DND-41 (cell line): ENCODE results near the gene WNK2.

Experiments used
- ATAC-seq: fragments of 200-7000 bp; cut with Tn5 transposase; 3 replicates; pipeline ENCODE4 v1.9.1; 2021; ENCODE audit warnings: low read depth; ENCODE audit not compliant: insufficient read depth
- DNase-seq: peaks from one replicate; pipeline ENCODE4 v3.0.0-alpha.2; 2020
- H2AFZ ChIP-seq: 2 replicates; pipeline ENCODE4 v1.6.0; 2012; ENCODE audit warnings: low read depth, low read length
- H3K27ac ChIP-seq: 2 replicates; pipeline ENCODE4 v1.5.1; 2012; ENCODE audit warnings: low read length, inconsistent platforms
- H3K27me3 ChIP-seq: fragments of 200-600 bp; sonication (generic); 2 replicates; pipeline ENCODE4 v1.6.0; 2012; ENCODE audit warnings: low read length, mild to moderate bottlenecking, inconsistent platforms; ENCODE audit not compliant: insufficient read depth, poor library complexity
- H3K36me3 ChIP-seq: 2 replicates; pipeline ENCODE4 v1.5.1; 2012; ENCODE audit warnings: low read length, inconsistent platforms; ENCODE audit not compliant: insufficient read depth
- H3K4me1 ChIP-seq: 2 replicates; pipeline ENCODE4 v1.5.1; 2012; ENCODE audit warnings: mild to moderate bottlenecking, low read length; ENCODE audit not compliant: insufficient read depth
- H3K4me2 ChIP-seq: 2 replicates; pipeline ENCODE4 v1.6.0; 2012; ENCODE audit warnings: mild to moderate bottlenecking, moderate library complexity, low read length, inconsistent platforms; ENCODE audit not compliant: insufficient read depth
- H3K4me3 ChIP-seq, 2 experiments: fragments of 200-600 bp in 1 of 2; shearing (Covaris generic) in 1 of 2; 2 replicates each; pipeline ENCODE4 v1.5.1; 2012 to 2016; ENCODE audit warnings: inconsistent platforms in 2 of 2, low read length in 2 of 2, mild to moderate bottlenecking in 2 of 2, low read depth in 1 of 2, moderate library complexity in 1 of 2
- H3K79me2 ChIP-seq: 2 replicates; pipeline ENCODE4 v1.6.0; 2012; ENCODE audit warnings: low read length, inconsistent platforms; ENCODE audit not compliant: insufficient read depth
- H3K9ac ChIP-seq: 2 replicates; pipeline ENCODE4 v1.6.0; 2012; ENCODE audit warnings: low read depth, mild to moderate bottlenecking, inconsistent platforms, low read length, moderate library complexity
- H3K9me3 ChIP-seq: 2 replicates; pipeline ENCODE4 v1.5.1; 2012; ENCODE audit warnings: low read length, moderate library complexity, mild to moderate bottlenecking, inconsistent platforms; ENCODE audit not compliant: insufficient read depth, severe bottlenecking
- H4K20me1 ChIP-seq: 2 replicates; pipeline ENCODE4 v1.6.0; 2012; ENCODE audit warnings: low read length; ENCODE audit not compliant: insufficient read depth
- CTCF ChIP-seq: IDR thresholded peaks from 2 replicates; pipeline ENCODE4 v1.5.1; 2012; ENCODE audit warnings: borderline replicate concordance, low read length, moderate library complexity, mild to moderate bottlenecking; ENCODE audit not compliant: poor library complexity, severe bottlenecking; ENCODE audit errors: extremely low read depth
- EZH2 ChIP-seq: IDR thresholded peaks from 3 replicates; pipeline ENCODE4 v1.6.1; 2012; ENCODE audit warnings: borderline replicate concordance, low read depth, mild to moderate bottlenecking, moderate library complexity, low read length, inconsistent platforms; ENCODE audit not compliant: severe bottlenecking

Gene WNK2

GRCh38 chr9:93326056-93326455 lies 142.1 kb downstream of the WNK2 start:
- H3K4me2 ChIP-seq, result no peak overlapping the region
- H3K27me3 ChIP-seq, result no peaks in the 10 kb centered on the region
- H3K9me3 ChIP-seq, result no peaks in the 10 kb centered on the region
- H3K27ac ChIP-seq, result no peak overlapping the region
- H3K4me1 ChIP-seq, result no peaks in the 10 kb centered on the region
- DNase-seq (no peak), ATAC-seq (no peak)
- no peaks in the 10 kb centered on the region for H3K36me3 ChIP-seq
- H4K20me1 ChIP-seq, result no peaks in the 10 kb centered on the region
- no peak overlapping the region for H2AFZ ChIP-seq
- no peak overlapping the region for H3K4me3 ChIP-seq
- TF ChIP-seq CTCF, result no peak
- TF ChIP-seq EZH2, result no peak
- no peaks in the 10 kb centered on the region for H3K79me2 ChIP-seq
- no peak overlapping the region for H3K9ac ChIP-seq

- H3K4me2 ChIP-seq, result no peak overlapping the region
- no peaks in the 10 kb centered on the region for H3K79me2 ChIP-seq
- no peaks in the 10 kb centered on the region for H3K4me1 ChIP-seq
- no peaks in the 10 kb centered on the region for H3K27me3 ChIP-seq
- H3K9me3 ChIP-seq, result no peaks in the 10 kb centered on the region
- no peaks in the 10 kb centered on the region for H3K36me3 ChIP-seq
- no peak overlapping the region for H3K27ac ChIP-seq
- DNase-seq (no peak), ATAC-seq (no peak)
- H4K20me1 ChIP-seq, result no peaks in the 10 kb centered on the region
- H2AFZ ChIP-seq, result no peak overlapping the region
- no peak overlapping the region for H3K4me3 ChIP-seq
- TF ChIP-seq CTCF (no peak), EZH2 (no peak)
- no peak overlapping the region for H3K9ac ChIP-seq
Observed at GRCh38 chr9:93326654-93327053, 142.7 kb downstream of the WNK2 start.

- Histone ChIP-seq H3K27me3 (no peaks in the 10 kb centered on the region), H3K36me3 (no peaks in the 10 kb centered on the region), H3K9ac (no peak overlapping the region), H2AFZ (no peak overlapping the region), H4K20me1 (no peaks in the 10 kb centered on the region), H3K79me2 (no peaks in the 10 kb centered on the region), H3K27ac (no peak overlapping the region), H3K4me1 (no peaks in the 10 kb centered on the region), H3K4me2 (no peak overlapping the region), H3K9me3 (no peaks in the 10 kb centered on the region), H3K4me3 (no peak overlapping the region)
- ATAC-seq (no peak), DNase-seq (no peak)
- no peak for TF ChIP-seq CTCF
- no peak for TF ChIP-seq EZH2
Observed at GRCh38 chr9:93329629-93330280, 145.8 kb downstream of the WNK2 start.
